ENCODE data around the gene MKS1. TPM values are rescaled to one million over a fixed set of nuclear protein-coding genes. Genes with fewer than 3 reads are reported as not detected.
A peak's percentile ranks its signal among the peaks of the same experiment; 100 is the strongest.

Gene MKS1
- total and polyA plus RNA-seq, 2 experiments from 2014 or later = 14.0 to 17.4 TPM

DNA sequence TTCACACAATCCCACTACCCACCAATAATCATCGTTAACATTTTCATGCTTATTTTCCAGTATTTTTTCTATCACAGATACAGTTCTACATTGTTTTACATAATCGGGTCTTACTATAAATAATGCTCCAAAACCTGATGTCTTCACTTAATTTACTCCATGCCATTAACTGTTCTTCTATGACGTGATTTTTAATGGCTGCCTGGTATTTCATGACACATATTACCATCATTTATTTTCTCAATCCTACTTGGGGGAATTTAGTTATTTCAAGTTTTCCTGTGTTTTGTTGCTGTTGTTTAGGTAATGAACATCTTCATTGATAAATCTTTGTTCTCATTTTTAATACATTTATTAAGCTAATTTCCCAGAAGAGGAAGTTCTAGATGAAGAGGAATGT is 34.0 kb upstream of the MKS1 start (continued):
- no peak for TF ChIP-seq EZH2phosphoT487 (IDR thresholded peaks at IDR 0.05; ENCODE audit: unreplicated experiment)
- TF ChIP-seq CREB1 (CRISPR knock-in tag; IDR thresholded peaks at IDR 0.05; ENCODE audit: low read depth) = no peak
- TF ChIP-seq, protein P1, sequence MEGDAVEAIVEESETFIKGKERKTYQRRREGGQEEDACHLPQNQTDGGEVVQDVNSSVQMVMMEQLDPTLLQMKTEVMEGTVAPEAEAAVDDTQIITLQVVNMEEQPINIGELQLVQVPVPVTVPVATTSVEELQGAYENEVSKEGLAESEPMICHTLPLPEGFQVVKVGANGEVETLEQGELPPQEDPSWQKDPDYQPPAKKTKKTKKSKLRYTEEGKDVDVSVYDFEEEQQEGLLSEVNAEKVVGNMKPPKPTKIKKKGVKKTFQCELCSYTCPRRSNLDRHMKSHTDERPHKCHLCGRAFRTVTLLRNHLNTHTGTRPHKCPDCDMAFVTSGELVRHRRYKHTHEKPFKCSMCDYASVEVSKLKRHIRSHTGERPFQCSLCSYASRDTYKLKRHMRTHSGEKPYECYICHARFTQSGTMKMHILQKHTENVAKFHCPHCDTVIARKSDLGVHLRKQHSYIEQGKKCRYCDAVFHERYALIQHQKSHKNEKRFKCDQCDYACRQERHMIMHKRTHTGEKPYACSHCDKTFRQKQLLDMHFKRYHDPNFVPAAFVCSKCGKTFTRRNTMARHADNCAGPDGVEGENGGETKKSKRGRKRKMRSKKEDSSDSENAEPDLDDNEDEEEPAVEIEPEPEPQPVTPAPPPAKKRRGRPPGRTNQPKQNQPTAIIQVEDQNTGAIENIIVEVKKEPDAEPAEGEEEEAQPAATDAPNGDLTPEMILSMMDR (conservative IDR thresholded peaks at IDR 0.05; ENCODE audit: low read depth in 2 of 2) = no peak
- TF ChIP-seq ZNF114 (CRISPR knock-in tag; IDR thresholded peaks at IDR 0.05) = no peak
- no peak for TF ChIP-seq JUNB (IDR thresholded peaks at IDR 0.05; ENCODE audit: unreplicated experiment)
- TF ChIP-seq ZNF331 (CRISPR knock-in tag; IDR thresholded peaks at IDR 0.05; ENCODE audit: low read depth) = no peak

DNA sequence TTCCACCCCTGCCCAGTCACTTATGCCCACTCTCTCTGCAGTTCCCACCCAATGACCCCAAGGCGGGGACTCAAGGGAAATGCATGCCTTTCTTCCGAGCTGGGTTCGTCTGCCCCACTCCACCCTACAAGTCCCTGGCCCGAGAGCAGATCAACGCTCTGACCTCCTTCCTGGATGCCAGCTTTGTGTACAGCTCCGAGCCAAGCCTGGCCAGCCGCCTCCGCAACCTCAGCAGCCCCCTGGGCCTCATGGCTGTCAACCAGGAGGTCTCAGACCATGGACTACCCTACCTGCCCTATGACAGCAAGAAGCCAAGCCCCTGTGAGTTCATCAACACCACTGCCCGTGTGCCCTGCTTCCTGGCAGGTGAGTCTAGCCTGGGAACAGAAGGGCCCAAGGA is 33.1 kb upstream of the MKS1 start:
- Histone ChIP-seq H3K36me3 (ENCODE audit: insufficient read depth) (no peaks in the 10 kb centered on the region), H3K9me2 (ENCODE audit: insufficient read depth) (0 out of 2 replicates have a peak, but pooled peaks cover 4% of the 10 kb centered on the region), H2AFZ (0 out of 2 replicates have a peak overlapping the region, but pooled peaks have one; percentile 14), H3K27ac (ENCODE audit: low read depth) (no peak overlapping the region), H3K4me2 (no peak overlapping the region), H4K20me1 (replicated peaks; ENCODE audit: insufficient read depth) (no peaks in the 10 kb centered on the region), H3K4me3 (no peak overlapping the region), H3K4me1 (ENCODE audit: insufficient read depth) (peaks cover 10% of the 10 kb centered on the region; the same call in 1 of the 2 replicates), H3K79me2 (replicated peaks; ENCODE audit: insufficient read depth) (no peaks in the 10 kb centered on the region), H3K27me3 (ENCODE audit: insufficient read depth) (peaks cover 74% of the 10 kb centered on the region), H3F3A (replicated peaks; ENCODE audit: low read depth) (no peaks in the 10 kb centered on the region)
- peaks cover 11% of the 10 kb centered on the region for H3K4me1 Mint-ChIP-seq
- no peak overlapping the region for H3K4me3 Mint-ChIP-seq
- TF ChIP-seq, protein P2, sequence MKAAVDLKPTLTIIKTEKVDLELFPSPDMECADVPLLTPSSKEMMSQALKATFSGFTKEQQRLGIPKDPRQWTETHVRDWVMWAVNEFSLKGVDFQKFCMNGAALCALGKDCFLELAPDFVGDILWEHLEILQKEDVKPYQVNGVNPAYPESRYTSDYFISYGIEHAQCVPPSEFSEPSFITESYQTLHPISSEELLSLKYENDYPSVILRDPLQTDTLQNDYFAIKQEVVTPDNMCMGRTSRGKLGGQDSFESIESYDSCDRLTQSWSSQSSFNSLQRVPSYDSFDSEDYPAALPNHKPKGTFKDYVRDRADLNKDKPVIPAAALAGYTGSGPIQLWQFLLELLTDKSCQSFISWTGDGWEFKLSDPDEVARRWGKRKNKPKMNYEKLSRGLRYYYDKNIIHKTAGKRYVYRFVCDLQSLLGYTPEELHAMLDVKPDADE (IDR thresholded peaks at IDR 0.05) = no peak
- H3K27ac Mint-ChIP-seq = no peak overlapping the region
- peaks cover 12% of the 10 kb centered on the region for H3K9me3 Mint-ChIP-seq
- peaks cover 59% of the 10 kb centered on the region for H3K27me3 Mint-ChIP-seq (ENCODE audit: insufficient read depth, low read depth, poor library complexity)
- peaks cover 8% of the 10 kb centered on the region for H3K36me3 Mint-ChIP-seq (ENCODE audit: low read depth)
- DNase-seq (ENCODE audit: low spot score) = no peak
- no peak for ATAC-seq

DNA sequence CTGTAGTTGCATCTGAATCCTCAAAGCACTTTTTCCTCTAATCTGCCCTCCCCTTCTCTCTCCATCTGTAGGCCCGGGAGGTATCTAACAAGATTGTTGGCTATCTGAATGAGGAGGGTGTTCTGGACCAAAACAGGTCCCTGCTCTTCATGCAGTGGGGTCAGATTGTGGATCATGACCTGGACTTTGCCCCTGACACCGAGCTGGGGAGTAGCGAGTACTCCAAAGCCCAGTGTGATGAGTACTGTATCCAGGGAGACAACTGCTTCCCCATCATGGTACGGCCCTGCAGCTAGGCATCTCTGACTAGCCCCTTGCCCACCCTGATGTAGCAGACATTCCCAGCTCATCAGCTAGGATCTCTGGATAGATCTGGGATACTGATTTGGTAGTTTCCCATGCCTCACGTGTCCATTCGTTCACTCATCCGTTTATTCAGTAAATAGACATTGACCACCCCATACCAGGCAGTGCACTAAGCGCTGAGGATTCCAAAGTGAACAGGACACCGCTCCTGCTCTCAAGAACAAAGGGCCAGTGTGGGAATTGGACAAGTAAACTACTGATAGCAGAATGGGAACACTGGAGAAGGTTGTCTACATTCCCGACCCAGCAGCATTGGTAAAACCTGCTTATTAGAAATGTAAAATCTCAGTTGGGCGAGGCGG is 31.4 kb upstream of the MKS1 start:
- Histone ChIP-seq H2AFZ (no peak overlapping the region), H3K27me3 (ENCODE audit: insufficient read depth) (peaks cover 79% of the 10 kb centered on the region), H3K4me3 (no peak overlapping the region), H3K4me1 (ENCODE audit: insufficient read depth) (peaks cover 10% of the 10 kb centered on the region; the same call in 1 of the 2 replicates), H3K36me3 (ENCODE audit: insufficient read depth) (no peaks in the 10 kb centered on the region), H3K27ac (ENCODE audit: low read depth) (no peak overlapping the region), H3F3A (replicated peaks; ENCODE audit: low read depth) (no peaks in the 10 kb centered on the region), H3K9me2 (ENCODE audit: insufficient read depth) (0 out of 2 replicates have a peak, but pooled peaks cover 4% of the 10 kb centered on the region), H3K4me2 (no peak overlapping the region), H4K20me1 (replicated peaks; ENCODE audit: insufficient read depth) (no peaks in the 10 kb centered on the region), H3K79me2 (replicated peaks; ENCODE audit: insufficient read depth) (no peaks in the 10 kb centered on the region)
- H3K27ac Mint-ChIP-seq = no peak overlapping the region
- peaks cover 12% of the 10 kb centered on the region for H3K9me3 Mint-ChIP-seq
- DNase-seq (ENCODE audit: low spot score) = no peak
- peaks cover 8% of the 10 kb centered on the region for H3K36me3 Mint-ChIP-seq (ENCODE audit: low read depth)
- H3K4me3 Mint-ChIP-seq = peak overlapping the region; percentile 22; the same call in 1 of the 3 replicates
- peaks cover 63% of the 10 kb centered on the region for H3K27me3 Mint-ChIP-seq (ENCODE audit: insufficient read depth, low read depth, poor library complexity)
- peaks cover 19% of the 10 kb centered on the region for H3K4me1 Mint-ChIP-seq
- no peak for ATAC-seq
- TF ChIP-seq EZH2 (IDR thresholded peaks at IDR 0.05; ENCODE audit: low read depth, unreplicated experiment) (no peak), CREB1 (CRISPR knock-in tag; IDR thresholded peaks at IDR 0.05; ENCODE audit: low read depth) (no peak), ZNF114 (CRISPR knock-in tag; IDR thresholded peaks at IDR 0.05) (no peak), EZH2phosphoT487 (IDR thresholded peaks at IDR 0.05; ENCODE audit: unreplicated experiment) (no peak), JUNB (IDR thresholded peaks at IDR 0.05; ENCODE audit: unreplicated experiment) (no peak), ZNF331 (CRISPR knock-in tag; IDR thresholded peaks at IDR 0.05; ENCODE audit: low read depth) (no peak), NANOG (IDR thresholded peaks at IDR 0.05; ENCODE audit: borderline replicate concordance) (no peak)
- TF ChIP-seq, protein P1 (conservative IDR thresholded peaks at IDR 0.05; ENCODE audit: low read depth in 2 of 2) = no peak
- TF ChIP-seq, protein P2 (IDR thresholded peaks at IDR 0.05) = no peak
- TF ChIP-seq, protein P3, sequence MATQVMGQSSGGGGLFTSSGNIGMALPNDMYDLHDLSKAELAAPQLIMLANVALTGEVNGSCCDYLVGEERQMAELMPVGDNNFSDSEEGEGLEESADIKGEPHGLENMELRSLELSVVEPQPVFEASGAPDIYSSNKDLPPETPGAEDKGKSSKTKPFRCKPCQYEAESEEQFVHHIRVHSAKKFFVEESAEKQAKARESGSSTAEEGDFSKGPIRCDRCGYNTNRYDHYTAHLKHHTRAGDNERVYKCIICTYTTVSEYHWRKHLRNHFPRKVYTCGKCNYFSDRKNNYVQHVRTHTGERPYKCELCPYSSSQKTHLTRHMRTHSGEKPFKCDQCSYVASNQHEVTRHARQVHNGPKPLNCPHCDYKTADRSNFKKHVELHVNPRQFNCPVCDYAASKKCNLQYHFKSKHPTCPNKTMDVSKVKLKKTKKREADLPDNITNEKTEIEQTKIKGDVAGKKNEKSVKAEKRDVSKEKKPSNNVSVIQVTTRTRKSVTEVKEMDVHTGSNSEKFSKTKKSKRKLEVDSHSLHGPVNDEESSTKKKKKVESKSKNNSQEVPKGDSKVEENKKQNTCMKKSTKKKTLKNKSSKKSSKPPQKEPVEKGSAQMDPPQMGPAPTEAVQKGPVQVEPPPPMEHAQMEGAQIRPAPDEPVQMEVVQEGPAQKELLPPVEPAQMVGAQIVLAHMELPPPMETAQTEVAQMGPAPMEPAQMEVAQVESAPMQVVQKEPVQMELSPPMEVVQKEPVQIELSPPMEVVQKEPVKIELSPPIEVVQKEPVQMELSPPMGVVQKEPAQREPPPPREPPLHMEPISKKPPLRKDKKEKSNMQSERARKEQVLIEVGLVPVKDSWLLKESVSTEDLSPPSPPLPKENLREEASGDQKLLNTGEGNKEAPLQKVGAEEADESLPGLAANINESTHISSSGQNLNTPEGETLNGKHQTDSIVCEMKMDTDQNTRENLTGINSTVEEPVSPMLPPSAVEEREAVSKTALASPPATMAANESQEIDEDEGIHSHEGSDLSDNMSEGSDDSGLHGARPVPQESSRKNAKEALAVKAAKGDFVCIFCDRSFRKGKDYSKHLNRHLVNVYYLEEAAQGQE (IDR thresholded peaks at IDR 0.05; ENCODE audit: unreplicated experiment) = no peak

Data from GM23338 (cell line).